Lung (tissue), 12 donors: Measurements from ENCODE around the gene CEP128. TPM values are rescaled to one million over a fixed set of nuclear protein-coding genes. Genes with fewer than 3 reads are reported as not detected.

Experiments
- ATAC-seq: fragments of 200-7000 bp; cut with Tn5 transposase; one replicate; pipeline ENCODE4 v1.9.1; 2020; ENCODE audit warnings: moderate number of reproducible peaks; ENCODE audit not compliant: insufficient read depth, low FRiP score
- DNase-seq, 3 donors: peaks; one replicate each; pipeline ENCODE4 v3.0.0-alpha.2; 2013 to 2017
- H3K27ac ChIP-seq, 2 donors: one replicate each; pipeline ENCODE4 v1.5.1; 2013; ENCODE audit warnings: mild to moderate bottlenecking in 2 of 2, moderate library complexity in 2 of 2, control low read depth in 1 of 2, inconsistent platforms in 1 of 2, low read depth in 1 of 2, low read length in 1 of 2
- H3K27me3 ChIP-seq, 3 donors: one replicate each; pipeline ENCODE4 v1.5.1; 2013; ENCODE audit warnings: low read length in 2 of 3; ENCODE audit not compliant: control insufficient read depth in 3 of 3, insufficient read depth in 3 of 3
- H3K36me3 ChIP-seq, 4 donors: one replicate each; pipeline ENCODE4 v1.5.1; 2013; ENCODE audit warnings: low read length in 4 of 4, mild to moderate bottlenecking in 1 of 4, moderate library complexity in 1 of 4; ENCODE audit not compliant: control insufficient read depth in 4 of 4, insufficient read depth in 4 of 4
- H3K4me1 ChIP-seq, 5 donors: one replicate each; pipeline ENCODE4 v1.5.1; 2013; ENCODE audit warnings: low read length in 5 of 5, mild to moderate bottlenecking in 2 of 5, moderate library complexity in 1 of 5; ENCODE audit not compliant: control insufficient read depth in 5 of 5, insufficient read depth in 5 of 5
- H3K4me3 ChIP-seq: one replicate; pipeline ENCODE4 v1.5.1; 2013; ENCODE audit warnings: mild to moderate bottlenecking, control low read depth, moderate library complexity
- H3K9ac ChIP-seq, 2 donors: one replicate each; pipeline ENCODE4 v1.5.1; 2013; ENCODE audit warnings: low read length in 2 of 2, control low read depth in 1 of 2; ENCODE audit not compliant: insufficient read depth in 1 of 2
- H3K9me3 ChIP-seq, 4 donors: one replicate each; pipeline ENCODE4 v1.5.1; 2013; ENCODE audit warnings: low read length in 3 of 4, mild to moderate bottlenecking in 1 of 4, moderate library complexity in 1 of 4; ENCODE audit not compliant: control insufficient read depth in 4 of 4, insufficient read depth in 3 of 4
- CTCF ChIP-seq: IDR thresholded peaks from 2 replicates; pipeline ENCODE4 v1.5.1; 2012; ENCODE audit warnings: mild to moderate bottlenecking; ENCODE audit errors: control extremely low read depth, extremely low read depth
- WGBS, 2 donors: extraction: QIAGEN DNeasy Blood & Tissue Kit; methylation state at CpG; one replicate each; pipeline ENCODE4 v1.1.7; 2013; 5-methylcytosine and 5-hydroxymethylcytosine counted together
- polyA plus RNA-seq, 2 donors: library from polyadenylated mRNA; stranded (reverse); fragments of 200-250 nt; gene quantifications; one replicate each; pipeline ENCODE4 v1.2.1, GENCODE V29; 2013
- total RNA-seq, 2 donors: library from RNA; depleted of rRNA in 1 of 2; stranded (reverse); fragments of >200 nt in 1 of 2; gene quantifications; one replicate each; pipeline ENCODE4 v1.2.1, GENCODE V29; 2014 to 2021
- donor health status: control.
- donor health status: control.
- donor health status: Bipolar disorder and iron deficiency.
- donor health status: healthy.
- donor health status: DM: yes; HTN: yes; CAD: no.

CEP128 gene
- total and polyA plus RNA-seq, 4 donors, result 1.1 to 12.0 (median 6.2) TPM

DNA sequence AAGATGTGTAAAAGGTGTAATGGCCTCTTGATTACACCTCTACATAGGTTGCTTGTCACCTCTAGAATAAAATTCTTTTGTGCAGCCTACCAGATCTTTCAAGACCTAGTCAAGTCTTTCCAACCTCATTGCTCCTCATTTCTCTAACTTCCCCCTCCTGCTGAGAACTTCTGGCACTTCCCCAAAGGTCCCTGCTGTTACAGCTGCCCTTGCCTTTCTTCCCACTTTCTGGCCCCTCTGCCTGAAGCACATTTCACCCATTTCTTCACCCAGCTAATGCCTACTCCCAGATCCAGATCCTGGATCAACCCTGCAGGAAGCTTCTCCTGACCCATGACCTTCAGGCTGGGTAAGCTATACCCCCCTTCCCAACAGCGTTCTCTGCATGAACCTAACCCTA, 15.4 kb upstream of the CEP128 start:
- 81 to 87% methylated on average over 1 of the region's 1 CpG for WGBS, 2 donors
- Histone ChIP-seq H3K4me1 (peaks cover 0 to 6% (median 3%) of the 10 kb centered on the region in 5 donors), H3K27ac (no peak overlapping the region), H3K36me3 (no peaks in the 10 kb centered on the region), H3K9me3 (no peaks in the 10 kb centered on the region), H3K27me3 (peaks cover 0 to 31% (median 28%) of the 10 kb centered on the region in 3 donors), H3K4me3 (no peak overlapping the region), H3K9ac (no peak overlapping the region)
- ATAC-seq (no peak), DNase-seq (peak in 1 of 3 donors; percentile 11)
- no peak for TF ChIP-seq CTCF

- DNase-seq (no peak), ATAC-seq (no peak)
- WGBS, 2 donors, result 59 to 66% methylated on average over 2 of the region's 2 CpGs
- peaks cover 0 to 31% (median 28%) of the 10 kb centered on the region in 3 donors for H3K27me3 ChIP-seq
- H3K4me3 ChIP-seq, result no peak overlapping the region
- H3K27ac ChIP-seq, result no peak overlapping the region
- no peaks in the 10 kb centered on the region for H3K9me3 ChIP-seq
- H3K36me3 ChIP-seq, result no peaks in the 10 kb centered on the region
- H3K9ac ChIP-seq, result no peak overlapping the region
- no peak for TF ChIP-seq CTCF
- peaks cover 0 to 6% (median 3%) of the 10 kb centered on the region in 5 donors for H3K4me1 ChIP-seq
Observed at GRCh38 chr14:80956102-80956501, 14.6 kb upstream of the CEP128 start.

- no peaks in the 10 kb centered on the region for H3K9me3 ChIP-seq
- H3K27ac ChIP-seq, result no peak within 1 kb of the TSS
- ATAC-seq (no peak), DNase-seq (peak in 1 of 3 donors; percentile 18)
- H3K4me1 ChIP-seq, result peaks cover 0 to 6% (median 3%) of the 10 kb centered on the region in 5 donors
- H3K27me3 ChIP-seq, result peaks cover 0 to 31% (median 28%) of the 10 kb centered on the region in 3 donors
- WGBS, 2 donors, result 26% methylated on average over 21 of the region's 21 CpGs
- no peak for TF ChIP-seq CTCF
- H3K36me3 ChIP-seq, result no peaks in the 10 kb centered on the region
- peak within 1 kb of the TSS; percentile 53 for H3K4me3 ChIP-seq
- no peak within 1 kb of the TSS for H3K9ac ChIP-seq
Observed at GRCh38 chr14:80955416-80955941, 13.9 kb upstream of the CEP128 start, which contains the start of gene TSHR. TSHR (plus strand) TSS chr14:80955621; CDS start chr14:80955681, 60 bp downstream.
